ENCODE results near the gene LSM6.

GRCh38 chr4:146175541-146176453, at the start of gene LSM6:
- TF ChIP-seq CTCF (IDR thresholded peaks at IDR 0.05; ENCODE audit: low read length) (no peak), EZH2 (IDR thresholded peaks at IDR 0.05; ENCODE audit: borderline replicate concordance, low read length) (no peak)
